CD4-positive, alpha-beta T cell (primary cell): Measurements from ENCODE around the gene LPCAT4. TPM values are rescaled to one million over a fixed set of nuclear protein-coding genes. Genes with fewer than 3 reads are reported as not detected.
A peak's percentile ranks its signal among the peaks of the same experiment; 100 is the strongest.

Experiments
- ATAC-seq: fragments of 200-7000 bp; cut with Tn5 transposase; one replicate; pipeline ENCODE4 v1.10.0; 2022; ENCODE audit warnings: mild to moderate bottlenecking; ENCODE audit not compliant: poor library complexity
- CTCF ChIA-PET: fragments of 350-600 bp; sonication (Branson Sonifier 250); formaldehyde crosslinking; loops from one replicate; lab custom pipeline; 2021; ENCODE audit warnings: antibody characterized with exemption, inconsistent platforms; lab: Charles Lee
- POLR2A ChIA-PET: fragments of 350-600 bp; sonication (Branson Sonifier 250); formaldehyde crosslinking; loops from one replicate; lab custom pipeline; 2021; ENCODE audit warnings: antibody characterized with exemption, inconsistent platforms; lab: Charles Lee
- DNase-seq, 14 experiments: peaks; one replicate each; pipeline ENCODE4 v3.0.0-alpha.2; 2013 to 2020; ENCODE audit warnings: mixed read lengths in 2 of 14
- H3K27ac ChIP-seq, 2 donors: one replicate each; pipeline versions ENCODE4 v1.5.1 to v1.7.0; 2013; ENCODE audit warnings: low read length in 2 of 2, low read depth in 1 of 2, mild to moderate bottlenecking in 1 of 2
- H3K27me3 ChIP-seq, 2 experiments: 1 replicate in 1 of 2; 2 replicates in 1 of 2; pipeline versions ENCODE4 v1.6.1 to v1.7.0; 2013; ENCODE audit warnings: low read length in 2 of 2, control low read depth in 1 of 2, mild to moderate bottlenecking in 1 of 2, moderate library complexity in 1 of 2; ENCODE audit not compliant: insufficient read depth in 2 of 2, control insufficient read depth in 1 of 2
- H3K36me3 ChIP-seq: one replicate; pipeline ENCODE4 v1.6.1; 2013; ENCODE audit warnings: low read length, control low read depth; ENCODE audit not compliant: insufficient read depth
- H3K4me1 ChIP-seq: one replicate; pipeline ENCODE4 v1.6.1; 2013; ENCODE audit warnings: low read length, control low read depth; ENCODE audit not compliant: insufficient read depth
- H3K4me3 ChIP-seq: one replicate; pipeline ENCODE4 v1.5.1; 2013; ENCODE audit warnings: mild to moderate bottlenecking, low read length, moderate library complexity
- H3K9me3 ChIP-seq, 2 experiments: 1 replicate in 1 of 2; 2 replicates in 1 of 2; pipeline versions ENCODE4 v1.6.1 to v1.7.0; 2013; ENCODE audit warnings: low read length in 2 of 2, mild to moderate bottlenecking in 2 of 2, control low read depth in 1 of 2, moderate library complexity in 1 of 2; ENCODE audit not compliant: control insufficient read depth in 1 of 2, insufficient read depth in 1 of 2
- H3K27ac Mint-ChIP-seq: one replicate; pipeline ENCODE4 v1.8.0; 2020; ENCODE audit warnings: mixed read lengths
- H3K27me3 Mint-ChIP-seq: one replicate; pipeline ENCODE4 v1.8.0; 2021; ENCODE audit warnings: mixed read lengths
- H3K36me3 Mint-ChIP-seq: one replicate; pipeline ENCODE4 v1.8.0; 2021; ENCODE audit warnings: low read depth, mixed read lengths
- H3K4me1 Mint-ChIP-seq: one replicate; pipeline ENCODE4 v1.8.0; 2021; ENCODE audit warnings: low read depth, mixed read lengths
- H3K4me3 Mint-ChIP-seq: one replicate; pipeline ENCODE4 v1.8.0; 2020; ENCODE audit warnings: mild to moderate bottlenecking, mixed read lengths
- H3K9me3 Mint-ChIP-seq: one replicate; pipeline ENCODE4 v1.8.0; 2020; ENCODE audit warnings: mixed read lengths
- CTCF ChIP-seq: fragments of 200-600 bp; IDR thresholded peaks from one replicate; pipeline ENCODE4 v1.8.0; 2022; ENCODE audit warnings: antibody characterized with exemption, mild to moderate bottlenecking
- intact Hi-C, 2 experiments: fragments of 100-400 bp; cut with DNase I in 1 of 2; cut with micrococcal nuclease in 1 of 2; formaldehyde crosslinking; loops; one replicate each; pipeline versions ENCODE4 v1.15.1 to v1.9.0; 2023 to 2025; cut with DNase I, micrococcal nuclease
- total RNA-seq, 174 experiments: library from RNA in 2 of 174; stranded (reverse) in 2 of 174; gene quantifications; one replicate each; pipeline ENCODE4 v1.2.3 and lab custom pipeline; 2021 to 2026

LPCAT4 gene
- total RNA-seq, 2 experiments from 2014 or later, result 41.0 to 45.2 TPM

- ChIA-PET POLR2A (interaction anchor here (2.1 to 3.7 kb wide), 6 partner anchors 11 to 327 kb away, joined by 10 to 72 read pairs (median 36); partner anchors contain the start of genes AVEN, NOP10, NUTM1 and SLC12A6), CTCF (interaction anchor here (0.6 to 3.9 kb wide), 5 partner anchors 23 to 222 kb away, joined by 4 to 49 read pairs (median 16); partner anchors contain the start of genes KATNBL1, NOP10 and NUTM1)
- peak overlapping the region; percentile 9 to 40 for H3K27ac ChIP-seq
- ATAC-seq (no peak), DNase-seq (peak in 1 of 14 experiments; percentile 1)
- peak overlapping the region; percentile 94 for H3K4me3 ChIP-seq
- H3K36me3 Mint-ChIP-seq, result peaks cover 37% of the 10 kb centered on the region
- intact Hi-C loops, result loop anchor here in 1 of 2 experiments (2.0 to 5.0 kb wide), 7 partner anchors 34 to 1239 kb away; partner anchors contain the start of genes AQR, EMC4 and EMC7
- no peaks in the 10 kb centered on the region for H3K9me3 ChIP-seq
- TF ChIP-seq CTCF, result no peak
- H3K4me1 ChIP-seq, result peaks cover 40% of the 10 kb centered on the region
- H3K4me1 Mint-ChIP-seq, result peaks cover 44% of the 10 kb centered on the region
- no peaks in the 10 kb centered on the region for H3K9me3 Mint-ChIP-seq
- peak overlapping the region; percentile 92 for H3K27ac Mint-ChIP-seq
- H3K27me3 Mint-ChIP-seq, result no peaks in the 10 kb centered on the region
- peaks cover 30% of the 10 kb centered on the region for H3K36me3 ChIP-seq
- H3K27me3 ChIP-seq, result no peaks in the 10 kb centered on the region
- H3K4me3 Mint-ChIP-seq, result peak overlapping the region; percentile 97
These were observed 1.2 kb downstream of the LPCAT4 start for GRCh38 chr15:34365836-34366235.

GRCh38 chr15:34365091-34365825 lies 1.7 kb downstream of the LPCAT4 start:
- H3K27me3 Mint-ChIP-seq, result no peaks in the 10 kb centered on the region
- ChIA-PET POLR2A (interaction anchor here (0.7 to 3.7 kb wide), 6 partner anchors 11 to 326 kb away, joined by 3 to 72 read pairs (median 36); partner anchors contain the start of genes AVEN, NOP10, NUTM1 and SLC12A6), CTCF (interaction anchor here (0.6 to 3.9 kb wide), 3 partner anchors 22 to 155 kb away, joined by 4 to 49 read pairs (median 6); partner anchors contain the start of genes KATNBL1, NOP10 and NUTM1)
- ATAC-seq (no peak), DNase-seq (peak in 4 of 14 experiments; percentile 11 to 50 (median 15))
- Histone ChIP-seq H3K4me3 (peak overlapping the region; percentile 94), H3K4me1 (peaks cover 40% of the 10 kb centered on the region), H3K9me3 (no peaks in the 10 kb centered on the region), H3K27me3 (no peaks in the 10 kb centered on the region), H3K27ac (peak overlapping the region in 1 of 2 donors; percentile 48), H3K36me3 (peaks cover 36% of the 10 kb centered on the region)
- intact Hi-C loops, result loop anchor here in 1 of 2 experiments (5.0 kb wide), 5 partner anchors 33 to 1238 kb away; partner anchors contain the start of genes AQR and EMC4
- H3K4me1 Mint-ChIP-seq, result peaks cover 44% of the 10 kb centered on the region
- peak overlapping the region; percentile 92 for H3K27ac Mint-ChIP-seq
- peak overlapping the region; percentile 97 for H3K4me3 Mint-ChIP-seq
- TF ChIP-seq CTCF, result no peak
- peaks cover 43% of the 10 kb centered on the region for H3K36me3 Mint-ChIP-seq
- H3K9me3 Mint-ChIP-seq, result no peaks in the 10 kb centered on the region

GRCh38 chr15:34364041-34364440 lies 3.0 kb downstream of the LPCAT4 start:
- Mint-ChIP-seq H3K9me3 (no peaks in the 10 kb centered on the region), H3K4me3 (no peak overlapping the region), H3K27ac (no peak overlapping the region), H3K36me3 (peaks cover 54% of the 10 kb centered on the region), H3K27me3 (no peaks in the 10 kb centered on the region), H3K4me1 (peaks cover 44% of the 10 kb centered on the region)
- ATAC-seq, result no peak
- Histone ChIP-seq H3K27me3 (no peaks in the 10 kb centered on the region), H3K9me3 (no peaks in the 10 kb centered on the region), H3K27ac (no peak overlapping the region), H3K36me3 (peaks cover 48% of the 10 kb centered on the region), H3K4me3 (no peak overlapping the region), H3K4me1 (peaks cover 39% of the 10 kb centered on the region)
- no peak for TF ChIP-seq CTCF
- intact Hi-C loops, result no loop called here
- CTCF ChIA-PET, result interaction anchor here (1.3 kb wide), 1 partner anchor 20 kb away, joined by 5 read pairs; no protein-coding TSS in a partner anchor
- no peak for DNase-seq
- POLR2A ChIA-PET, result no interaction called here
